ENCODE data around the gene AQP2.

The AQP2 gene

DNA sequence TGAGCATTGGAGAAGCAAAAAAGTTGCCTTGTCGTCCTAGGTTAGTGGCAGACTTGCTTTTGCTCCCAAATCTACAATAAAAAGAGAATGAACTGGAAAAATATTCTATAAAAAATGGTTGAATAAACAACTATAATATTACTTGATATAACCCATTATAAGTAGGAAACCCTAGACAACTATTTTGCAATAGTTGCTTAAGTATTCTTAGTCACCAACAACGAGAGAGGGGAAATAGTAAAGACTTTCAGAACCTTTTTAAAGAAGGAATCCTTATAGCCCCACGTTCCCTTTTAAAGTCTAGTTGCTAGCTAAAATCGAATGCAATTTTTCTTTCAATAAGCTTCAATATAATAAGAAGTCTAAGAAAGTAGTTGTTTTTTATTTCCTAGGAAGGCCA, 39.7 kb downstream of the AQP2 start:
- DNase-seq, result no peak

DNA sequence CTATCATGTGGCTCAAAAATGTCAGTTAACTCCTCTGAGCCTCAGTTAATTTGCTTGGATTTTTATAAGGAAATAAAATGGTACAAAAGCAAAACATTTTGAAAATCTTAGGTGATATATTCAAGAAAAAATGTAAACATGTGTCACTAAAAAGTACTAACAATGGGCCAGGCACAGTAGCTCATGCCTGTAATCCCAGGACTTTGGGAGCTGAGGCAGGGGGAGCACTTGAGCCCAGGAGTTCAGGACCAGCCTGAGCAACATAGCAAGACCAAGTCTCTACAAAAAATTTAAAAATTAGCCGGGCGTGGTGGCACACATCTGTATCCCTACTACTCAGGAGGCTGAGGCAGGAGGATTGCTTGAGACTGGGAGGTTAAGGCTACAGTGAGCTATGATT, 47.9 kb downstream of the AQP2 start:
- no peak for DNase-seq

DNA sequence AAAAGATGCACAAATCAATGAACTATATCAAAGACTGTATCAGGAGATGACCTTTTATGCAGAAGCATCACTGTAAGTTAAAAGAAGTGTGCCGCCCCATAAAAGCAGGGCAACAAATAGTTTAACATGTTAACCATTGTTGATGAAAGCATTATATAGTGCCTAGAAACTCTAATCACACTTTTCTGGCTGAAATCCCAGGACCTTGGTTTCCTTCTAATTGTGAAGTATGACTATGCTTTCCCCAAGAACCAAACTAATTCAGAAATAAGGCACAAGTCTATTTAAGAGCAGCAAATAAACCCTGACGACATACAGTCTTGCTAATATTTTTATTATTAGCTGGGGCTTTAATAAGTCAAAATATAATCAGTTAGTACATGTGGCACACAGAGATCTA, 53.1 kb downstream of the AQP2 start:
- no peak for DNase-seq

DNA sequence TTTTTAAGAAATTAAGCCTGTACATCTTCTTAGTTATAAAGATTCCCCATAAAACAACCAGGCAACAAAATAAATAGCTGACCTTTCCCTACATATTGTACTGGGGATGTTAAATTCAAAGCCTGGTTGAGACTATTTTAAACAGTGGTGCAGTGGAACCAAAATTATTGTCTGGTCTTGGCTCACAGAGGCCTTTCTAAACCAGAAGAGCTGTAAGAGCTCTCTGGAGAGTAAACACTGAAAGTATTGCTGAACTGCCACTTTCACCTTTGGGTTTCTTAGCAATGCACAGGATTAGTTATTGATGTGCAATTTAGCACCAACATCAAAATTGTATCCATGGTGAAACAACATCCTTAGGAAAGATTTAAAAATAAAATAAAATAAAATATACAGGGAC, 54.2 kb downstream of the AQP2 start:
- DNase-seq, result peak in 1 of 14 donors; percentile 16

DNA sequence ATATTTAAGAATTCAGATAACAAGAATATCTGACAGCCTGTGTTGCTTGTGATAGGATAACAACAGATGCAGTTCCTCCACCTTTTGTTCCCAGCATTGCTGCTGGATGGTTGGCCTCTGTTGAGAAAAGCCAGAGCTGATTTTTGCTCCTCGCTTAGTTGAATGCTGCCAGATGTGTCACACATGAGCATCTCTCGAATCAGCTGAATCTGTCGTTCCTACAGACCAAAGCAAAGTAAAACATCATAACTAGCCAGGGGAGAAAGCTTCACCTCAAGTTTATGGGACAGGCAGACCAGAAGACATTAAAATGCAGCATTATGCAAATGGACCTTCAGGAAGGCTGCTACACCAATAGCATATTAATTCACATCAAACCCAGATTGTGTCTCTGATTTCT, 54.6 kb downstream of the AQP2 start:
- peak in 3 of 14 donors; percentile 17 to 63 (median 22) for DNase-seq

DNA sequence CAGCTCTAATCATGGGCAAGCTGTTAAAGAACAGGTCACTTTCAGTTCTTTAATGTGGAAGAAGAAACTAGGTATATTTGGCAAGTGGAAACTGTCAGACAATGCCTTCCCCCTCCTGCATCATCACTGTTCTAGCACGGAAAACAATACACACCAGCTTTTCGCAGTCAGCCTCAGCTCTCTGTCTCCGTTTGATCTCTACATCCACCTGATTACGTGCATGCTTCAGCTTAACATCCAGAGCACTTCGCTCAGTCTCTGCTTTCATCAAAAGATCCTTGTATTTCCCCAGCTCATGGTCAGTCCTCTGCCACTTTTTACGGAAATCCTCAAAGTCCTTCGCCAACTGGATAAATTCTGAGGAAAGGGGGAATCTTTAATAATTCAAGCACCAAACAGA, 55.7 kb downstream of the AQP2 start:
- peak in 3 of 14 donors; percentile 15 to 41 (median 16) for DNase-seq

DNA sequence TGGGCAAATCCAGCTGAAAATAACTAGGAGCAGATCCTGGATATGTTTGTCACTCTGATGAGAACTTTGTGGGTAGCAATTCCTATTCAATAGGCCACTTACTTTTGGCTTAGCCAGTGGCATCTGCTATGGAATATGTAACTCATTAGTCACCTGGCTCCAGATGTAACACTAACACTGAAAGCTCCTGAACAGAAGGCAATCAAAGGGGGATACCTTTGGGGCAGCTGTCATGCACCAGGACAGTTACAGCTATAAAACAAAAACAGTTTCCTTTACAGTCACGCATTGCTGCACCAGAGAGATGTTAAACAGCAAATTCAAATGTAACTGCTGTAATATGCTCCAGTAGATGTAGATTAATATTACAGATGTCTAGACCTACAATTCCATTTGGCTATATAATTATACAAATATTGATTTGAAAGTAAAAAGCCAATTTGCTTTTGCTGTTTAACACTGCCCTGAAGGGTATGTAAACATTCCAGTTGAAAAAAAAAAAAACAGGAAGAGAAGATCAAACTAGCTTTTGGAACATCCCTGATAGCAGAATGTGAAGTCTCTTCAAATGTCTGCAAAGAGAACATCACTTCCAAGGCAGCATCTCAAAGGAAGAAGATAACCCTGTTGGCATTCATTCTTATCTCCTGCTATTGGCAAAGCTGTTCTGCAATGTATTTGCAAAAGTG, 56.4 kb downstream of the AQP2 start:
- peak in 1 of 14 donors; percentile 37 for DNase-seq

Measured in C1 segment of cervical spinal cord (tissue), 14 donors.